HCT116 (cell line): ENCODE results near the gene ATP8A2.

Source experiments
- ATF3 ChIP-seq: IDR thresholded peaks from 2 replicates; pipeline ENCODE4 v1.6.1; 2012
- CEBPB ChIP-seq: IDR thresholded peaks from 2 replicates; pipeline ENCODE4 v1.6.1; 2012; ENCODE audit warnings: low read depth
- EGR1 ChIP-seq: IDR thresholded peaks from 2 replicates; pipeline ENCODE4 v1.6.1; 2012; ENCODE audit warnings: low read depth
- EZH2 ChIP-seq: fragments of 200-600 bp; sonication (generic); IDR thresholded peaks from 2 replicates; pipeline ENCODE4 v1.6.1; 2017; ENCODE audit warnings: antibody characterized with exemption, mixed run types
- EZH2phosphoT487 ChIP-seq: fragments of 200-600 bp; IDR thresholded peaks from 2 replicates; pipeline ENCODE4 v1.6.1; 2018; ENCODE audit warnings: antibody characterized with exemption, borderline replicate concordance
- POLR2A ChIP-seq: IDR thresholded peaks from 2 replicates; pipeline ENCODE4 v1.7.0; 2011; ENCODE audit warnings: borderline replicate concordance; ENCODE audit not compliant: insufficient read depth, insufficient read length; ENCODE audit errors: extremely low read depth
- POLR2AphosphoS5 ChIP-seq: IDR thresholded peaks from 2 replicates; pipeline ENCODE4 v1.6.1; 2011; ENCODE audit warnings: mild to moderate bottlenecking, low read depth, low read length, moderate library complexity
- REST ChIP-seq: IDR thresholded peaks from 2 replicates; pipeline ENCODE4 v1.6.1; 2012; ENCODE audit warnings: low read depth
- ZFX ChIP-seq: fragments of 450-650 bp; IDR thresholded peaks from 2 replicates; pipeline ENCODE4 v1.6.1; 2017
- TF ChIP-seq, protein P1 (sequence below), 3 experiments: fragments of 200-600 bp in 1 of 3; sonication (generic) in 1 of 3; IDR thresholded peaks in 2 of 3; conservative IDR thresholded peaks in 1 of 3; 2 replicates each; pipeline ENCODE4 v1.5.1; 2012 to 2017; ENCODE audit warnings: low read depth in 2 of 3, low read length in 2 of 3, antibody characterized with exemption in 1 of 3, borderline replicate concordance in 1 of 3, control low read depth in 1 of 3, mild to moderate bottlenecking in 1 of 3, mixed read lengths in 1 of 3, mixed run types in 1 of 3, moderate library complexity in 1 of 3; ENCODE audit not compliant: insufficient read depth in 1 of 3
- TF ChIP-seq, protein P2 (sequence below): IDR thresholded peaks from 2 replicates; pipeline ENCODE4 v1.6.1; 2011; ENCODE audit warnings: mild to moderate bottlenecking, low read length, moderate library complexity; ENCODE audit not compliant: insufficient replicate concordance; ENCODE audit errors: extremely low read depth

GRCh38 chr13:25920931-25921330 is 549.2 kb downstream of the ATP8A2 start:
- TF ChIP-seq, protein P1, sequence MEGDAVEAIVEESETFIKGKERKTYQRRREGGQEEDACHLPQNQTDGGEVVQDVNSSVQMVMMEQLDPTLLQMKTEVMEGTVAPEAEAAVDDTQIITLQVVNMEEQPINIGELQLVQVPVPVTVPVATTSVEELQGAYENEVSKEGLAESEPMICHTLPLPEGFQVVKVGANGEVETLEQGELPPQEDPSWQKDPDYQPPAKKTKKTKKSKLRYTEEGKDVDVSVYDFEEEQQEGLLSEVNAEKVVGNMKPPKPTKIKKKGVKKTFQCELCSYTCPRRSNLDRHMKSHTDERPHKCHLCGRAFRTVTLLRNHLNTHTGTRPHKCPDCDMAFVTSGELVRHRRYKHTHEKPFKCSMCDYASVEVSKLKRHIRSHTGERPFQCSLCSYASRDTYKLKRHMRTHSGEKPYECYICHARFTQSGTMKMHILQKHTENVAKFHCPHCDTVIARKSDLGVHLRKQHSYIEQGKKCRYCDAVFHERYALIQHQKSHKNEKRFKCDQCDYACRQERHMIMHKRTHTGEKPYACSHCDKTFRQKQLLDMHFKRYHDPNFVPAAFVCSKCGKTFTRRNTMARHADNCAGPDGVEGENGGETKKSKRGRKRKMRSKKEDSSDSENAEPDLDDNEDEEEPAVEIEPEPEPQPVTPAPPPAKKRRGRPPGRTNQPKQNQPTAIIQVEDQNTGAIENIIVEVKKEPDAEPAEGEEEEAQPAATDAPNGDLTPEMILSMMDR (IDR thresholded peaks at IDR 0.05 in 2 of 3, conservative IDR thresholded peaks at IDR 0.05 in 1 of 3; ENCODE audit: borderline replicate concordance in 1 of 3, insufficient read depth in 1 of 3, low read depth in 2 of 3, low read length in 2 of 3) = no peak
- no peak for TF ChIP-seq EZH2
- TF ChIP-seq POLR2A = no peak
- TF ChIP-seq REST = no peak
- no peak for TF ChIP-seq EGR1
- no peak for TF ChIP-seq EZH2phosphoT487
- TF ChIP-seq ATF3 = no peak
- no peak for TF ChIP-seq ZFX
- TF ChIP-seq, protein P2, sequence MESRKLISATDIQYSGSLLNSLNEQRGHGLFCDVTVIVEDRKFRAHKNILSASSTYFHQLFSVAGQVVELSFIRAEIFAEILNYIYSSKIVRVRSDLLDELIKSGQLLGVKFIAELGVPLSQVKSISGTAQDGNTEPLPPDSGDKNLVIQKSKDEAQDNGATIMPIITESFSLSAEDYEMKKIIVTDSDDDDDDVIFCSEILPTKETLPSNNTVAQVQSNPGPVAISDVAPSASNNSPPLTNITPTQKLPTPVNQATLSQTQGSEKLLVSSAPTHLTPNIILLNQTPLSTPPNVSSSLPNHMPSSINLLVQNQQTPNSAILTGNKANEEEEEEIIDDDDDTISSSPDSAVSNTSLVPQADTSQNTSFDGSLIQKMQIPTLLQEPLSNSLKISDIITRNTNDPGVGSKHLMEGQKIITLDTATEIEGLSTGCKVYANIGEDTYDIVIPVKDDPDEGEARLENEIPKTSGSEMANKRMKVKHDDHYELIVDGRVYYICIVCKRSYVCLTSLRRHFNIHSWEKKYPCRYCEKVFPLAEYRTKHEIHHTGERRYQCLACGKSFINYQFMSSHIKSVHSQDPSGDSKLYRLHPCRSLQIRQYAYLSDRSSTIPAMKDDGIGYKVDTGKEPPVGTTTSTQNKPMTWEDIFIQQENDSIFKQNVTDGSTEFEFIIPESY = no peak
- TF ChIP-seq POLR2AphosphoS5 = no peak
- no peak for TF ChIP-seq CEBPB
